HG02885 (cell line): ENCODE measurements around the gene KRT24.
"Not testable (repeated sequence)": the region's sequence is repeated elsewhere in the genome, so short reads cannot be mapped to it uniquely, and the experiment has no call there.

Source experiments
- ATAC-seq: cut with Tn5 transposase; IDR thresholded peaks from one replicate; pipeline ENCODE4 v1.9.1; 2021; ENCODE audit warnings: mild to moderate bottlenecking; ENCODE audit not compliant: unreplicated experiment, poor library complexity

Gene KRT24

GRCh38 chr17:40703652-40704051 is at the start of gene KRT24:
TSS of gene KRT24 (minus strand) at chr17:40703752. CDS start at chr17:40703693, 59 bp downstream.
- no peak for ATAC-seq

DNA sequence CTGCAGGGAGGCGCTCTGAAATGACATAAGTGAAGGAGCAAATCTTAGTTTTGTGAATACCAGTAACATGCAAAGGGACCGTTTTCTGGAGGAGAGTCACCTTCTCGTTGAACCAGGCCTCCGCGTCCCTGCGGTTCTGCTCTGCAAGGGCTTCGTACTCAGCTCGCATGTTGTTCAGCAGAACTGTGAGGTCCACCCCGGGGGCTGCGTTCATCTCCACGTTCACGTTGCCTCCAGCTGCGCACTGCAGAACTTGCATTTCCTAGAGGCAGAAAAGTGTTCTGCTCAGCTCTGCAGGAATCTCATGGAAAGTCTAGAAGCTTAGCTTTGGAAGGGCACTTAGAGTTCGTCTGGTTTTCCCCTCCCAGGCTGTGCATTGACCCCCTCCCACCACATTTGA is 47.5 kb upstream of the KRT24 start:
- ATAC-seq = no peak

DNA sequence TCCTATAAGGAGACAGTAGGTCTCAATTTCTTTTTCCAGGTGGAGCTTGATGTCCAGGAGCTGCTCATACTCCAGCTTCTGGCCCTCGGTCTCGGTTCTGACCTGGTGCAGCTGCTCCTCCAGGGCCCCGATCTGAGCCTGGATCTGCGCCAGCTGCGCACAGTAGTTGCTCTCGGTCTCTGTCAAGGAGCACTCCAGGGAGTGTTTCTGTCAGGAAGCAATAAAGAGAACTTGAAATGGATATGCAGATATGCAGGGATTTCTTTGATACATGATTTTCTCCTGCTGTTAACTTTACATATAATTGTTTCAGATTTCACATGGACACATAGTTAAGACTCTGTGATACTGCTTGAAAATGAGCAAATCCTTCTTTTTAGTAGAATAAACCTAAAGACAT is 46.8 kb upstream of the KRT24 start:
- no peak for ATAC-seq

GRCh38 chr17:40748666-40749065 is 45.1 kb upstream of the KRT24 start:
- not testable (repeated sequence) for ATAC-seq

- ATAC-seq = no peak
Observed at GRCh38 chr17:40738553-40738952, 35.0 kb upstream of the KRT24 start.

DNA sequence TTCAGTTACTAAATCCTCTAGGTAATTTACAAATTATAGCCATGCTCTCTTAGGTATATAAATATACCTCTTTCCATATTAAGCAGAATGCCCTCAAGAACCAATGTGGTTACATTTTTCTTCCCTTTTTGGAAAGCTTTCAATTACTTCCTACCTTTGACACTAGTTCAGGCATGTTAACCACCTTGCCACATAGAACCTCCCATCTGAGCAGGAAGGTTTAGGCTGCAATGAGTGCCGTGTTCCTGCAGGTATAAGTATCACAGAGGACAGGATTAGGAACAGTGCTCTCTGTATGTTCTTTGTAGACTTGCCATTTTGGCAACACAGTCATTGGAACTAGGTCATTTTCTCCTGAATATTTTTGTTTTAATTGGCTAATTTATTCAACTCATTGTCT is 31.5 kb upstream of the KRT24 start:
- no peak for ATAC-seq

GRCh38 chr17:40734018-40734417 is 30.5 kb upstream of the KRT24 start:
- ATAC-seq = no peak

GRCh38 chr17:40730970-40731369 is 27.4 kb upstream of the KRT24 start:
- no peak for ATAC-seq

GRCh38 chr17:40727447-40728231 is 24.1 kb upstream of the KRT24 start:
- ATAC-seq = no peak

GRCh38 chr17:40726919-40727318 is 23.4 kb upstream of the KRT24 start:
- ATAC-seq = no peak

- ATAC-seq = no peak
Observed at GRCh38 chr17:40724656-40725055, 21.1 kb upstream of the KRT24 start.

DNA sequence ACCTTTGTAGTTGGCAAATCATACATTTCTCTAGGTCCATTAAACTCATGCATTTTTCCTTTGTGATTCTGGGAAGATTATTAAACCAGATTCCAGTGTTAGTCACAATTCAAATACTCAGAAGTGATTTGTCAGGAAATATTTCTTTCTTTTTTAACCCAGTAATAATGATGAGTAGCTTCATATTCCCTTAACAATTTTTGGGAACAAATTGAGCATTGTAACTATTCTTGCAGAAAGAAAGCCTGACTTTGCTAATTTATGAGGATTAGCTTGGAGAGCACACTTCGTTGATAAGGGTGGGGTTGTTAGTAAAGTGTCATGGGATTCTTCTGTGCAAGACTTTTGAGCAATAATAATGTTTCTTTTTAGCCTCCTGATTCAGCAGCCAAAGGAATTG is 18.7 kb upstream of the KRT24 start:
- ATAC-seq = no peak

DNA sequence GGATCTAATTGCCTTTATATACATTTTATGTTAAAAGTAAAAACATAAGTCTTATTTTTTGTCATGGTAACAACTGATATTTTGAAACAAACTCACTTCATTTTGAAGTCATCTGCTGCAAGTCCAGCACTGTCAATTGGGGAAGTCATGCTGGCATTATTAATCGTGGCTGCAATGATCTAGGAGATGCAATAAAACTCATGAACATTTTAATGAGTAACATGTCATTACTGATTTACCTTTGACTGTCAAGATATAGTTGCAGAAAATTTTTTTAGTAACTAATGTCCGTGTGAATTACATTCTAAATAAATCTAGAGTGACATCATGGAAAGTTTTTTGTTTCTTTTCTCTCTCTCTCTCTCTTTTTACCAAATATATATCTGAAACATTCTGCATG is 17.3 kb upstream of the KRT24 start:
- ATAC-seq = no peak

- no peak for ATAC-seq
Observed at GRCh38 chr17:40718930-40719329, 15.4 kb upstream of the KRT24 start.

- no peak for ATAC-seq
Observed at GRCh38 chr17:40717776-40718175, 14.2 kb upstream of the KRT24 start.

GRCh38 chr17:40714473-40714872 is 10.9 kb upstream of the KRT24 start:
- ATAC-seq = no peak

GRCh38 chr17:40707745-40708144 is 4.2 kb upstream of the KRT24 start:
- no peak for ATAC-seq

DNA sequence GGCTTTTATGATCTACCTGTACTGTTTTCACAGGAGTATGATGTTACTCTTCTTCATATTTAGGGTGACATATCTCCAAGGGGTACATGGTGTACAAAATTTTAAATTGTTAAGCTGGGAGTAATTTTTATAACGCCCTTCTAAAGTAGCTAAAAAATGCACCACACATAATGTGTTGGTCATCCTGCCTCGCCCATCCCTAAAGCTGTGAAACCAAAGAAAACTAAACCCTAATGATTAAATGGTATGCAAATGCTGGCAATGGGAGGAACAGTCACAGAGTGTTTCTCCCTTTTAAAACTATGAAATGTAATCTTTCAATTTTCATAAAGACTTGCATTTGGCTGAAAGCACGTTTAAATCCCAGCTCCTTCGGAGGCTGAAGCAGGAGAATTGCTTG is 2.0 kb upstream of the KRT24 start:
- ATAC-seq = no peak

DNA sequence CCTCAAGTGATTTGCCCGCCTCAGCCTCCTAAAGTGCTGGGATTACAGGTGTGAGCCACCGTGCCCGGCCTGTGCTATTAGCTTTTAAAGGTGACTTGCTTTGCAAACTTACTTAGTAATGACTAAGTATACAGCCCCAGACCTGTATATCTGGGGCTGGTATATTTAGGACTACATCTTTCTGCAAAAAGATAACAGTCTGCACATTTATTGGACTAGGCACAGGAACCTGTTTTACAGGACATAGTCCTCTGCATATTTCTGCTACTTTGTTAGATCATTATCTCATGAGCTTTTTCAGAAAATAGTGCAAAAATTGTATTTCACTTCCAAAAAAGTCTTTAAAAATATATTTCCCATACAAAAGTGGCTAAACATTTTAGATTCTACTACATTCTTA is 1.3 kb downstream of the KRT24 start:
- no peak for ATAC-seq

DNA sequence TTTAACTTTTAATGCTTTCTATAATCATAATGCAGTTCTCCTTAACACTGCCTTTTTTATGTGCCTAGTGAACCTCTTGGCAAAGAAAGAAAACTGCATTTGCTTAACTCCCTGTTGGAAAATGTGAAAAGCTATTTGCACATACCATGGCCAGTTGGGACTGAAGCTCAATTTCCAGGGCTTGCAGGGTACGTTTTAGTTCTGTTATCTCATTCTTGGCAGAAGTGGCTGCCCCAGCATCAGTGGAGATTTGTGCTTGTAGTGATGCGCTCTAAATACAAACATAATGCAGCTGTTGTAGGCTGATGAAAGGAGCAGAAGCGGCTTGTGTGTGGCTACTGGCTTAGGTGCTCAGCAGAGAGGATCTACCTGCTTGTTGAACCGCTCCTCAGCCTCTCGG is 3.7 kb downstream of the KRT24 start:
- ATAC-seq = no peak

- no peak for ATAC-seq
Observed at GRCh38 chr17:40699371-40699770, 4.2 kb downstream of the KRT24 start.

DNA sequence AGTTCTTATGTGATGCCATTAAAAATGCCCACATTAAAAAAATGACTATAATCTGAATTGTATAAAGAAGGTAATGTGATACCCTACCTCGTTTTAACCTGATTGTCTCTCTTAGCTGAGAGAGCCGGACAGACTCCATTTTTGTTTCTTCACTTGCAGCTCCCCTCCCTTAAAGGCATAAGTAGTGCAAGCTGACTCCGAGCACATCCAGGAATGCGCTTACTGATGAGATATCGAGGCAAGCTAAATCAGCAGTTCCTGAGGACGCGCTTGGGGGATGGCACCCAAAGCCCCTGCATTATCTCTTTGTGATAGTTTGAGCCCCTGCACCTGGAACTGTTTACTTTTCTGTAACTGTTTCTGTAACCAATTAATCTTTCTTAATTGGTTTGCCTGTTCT is 6.3 kb downstream of the KRT24 start:
- no peak for ATAC-seq
